HFFc6 (cell line): ENCODE results near the gene SBF2. TPM values are rescaled to one million over a fixed set of nuclear protein-coding genes. Genes with fewer than 3 reads are reported as not detected.

ENCODE experiments used
- DNase-seq: peaks from one replicate; pipeline ENCODE4 v3.0.0-alpha.2; 2018
- H3K27ac Mint-ChIP-seq: 2 replicates; pipeline ENCODE4 v1.8.0; 2020; ENCODE audit warnings: mild to moderate bottlenecking, mixed read lengths
- H3K27me3 Mint-ChIP-seq: 2 replicates; pipeline ENCODE4 v1.8.0; 2021; ENCODE audit warnings: mild to moderate bottlenecking, moderate library complexity, mixed read lengths; ENCODE audit not compliant: insufficient read depth
- H3K36me3 Mint-ChIP-seq: 2 replicates; pipeline ENCODE4 v1.8.0; 2021; ENCODE audit warnings: low read depth, mixed read lengths
- H3K4me1 Mint-ChIP-seq: 2 replicates; pipeline ENCODE4 v1.8.0; 2020; ENCODE audit warnings: low read depth, mixed read lengths
- H3K4me3 Mint-ChIP-seq: 2 replicates; pipeline ENCODE4 v1.8.0; 2020; ENCODE audit warnings: mild to moderate bottlenecking, moderate library complexity, mixed read lengths
- H3K9me3 Mint-ChIP-seq: 2 replicates; pipeline ENCODE4 v1.8.0; 2020; ENCODE audit warnings: mild to moderate bottlenecking, mixed read lengths
- CTCF ChIP-seq: fragments of 200-600 bp; sonication (generic); IDR thresholded peaks from 2 replicates; pipeline ENCODE4 v1.5.0; 2021; ENCODE audit warnings: antibody characterized with exemption, mild to moderate bottlenecking
- total RNA-seq, 6 experiments: library from RNA; stranded (reverse); fragmentation: NEBNext Ultra II Directional; extraction: Animal tissue kit (Norgen Biotek cat#: 25700); gene quantifications; 2 replicates in 1 of 6; 3 replicates in 5 of 6; pipeline ENCODE4 v1.2.3, GENCODE V29; 2021

The SBF2 gene
- total RNA-seq, 6 experiments from 2014 or later, result 25.2 to 36.0 (median 30.7) TPM

GRCh38 chr11:10301656-10302358, 7.8 kb upstream of the SBF2 start:
- peaks cover 11% of the 10 kb centered on the region for H3K9me3 Mint-ChIP-seq
- DNase-seq, result peak; percentile 80
- peaks cover 19% of the 10 kb centered on the region for H3K27me3 Mint-ChIP-seq
- H3K36me3 Mint-ChIP-seq, result peaks cover 57% of the 10 kb centered on the region
- peaks cover 46% of the 10 kb centered on the region for H3K4me1 Mint-ChIP-seq
- no peak for TF ChIP-seq CTCF
- peak overlapping the region; percentile 98 for H3K4me3 Mint-ChIP-seq
- peak overlapping the region; percentile 99 for H3K27ac Mint-ChIP-seq

- DNase-seq, result peak; percentile 93
- peak; percentile 74 for TF ChIP-seq CTCF
- Mint-ChIP-seq H3K27me3 (peaks cover 1% of the 10 kb centered on the region), H3K4me3 (peak overlapping the region; percentile 20; the same call in 1 of the 2 replicates), H3K9me3 (no peaks in the 10 kb centered on the region), H3K4me1 (peaks cover 69% of the 10 kb centered on the region), H3K36me3 (peaks cover 48% of the 10 kb centered on the region), H3K27ac (peak overlapping the region; percentile 64)
Measured at GRCh38 chr11:10298342-10298741, 4.3 kb upstream of the SBF2 start.

GRCh38 chr11:10295064-10295901, 1.3 kb upstream of the SBF2 start:
- DNase-seq, result no peak
- peak overlapping the region; percentile 95 for H3K4me3 Mint-ChIP-seq

GRCh38 chr11:10294290-10294953, 403 bp upstream of the SBF2 start:
- Mint-ChIP-seq H3K27me3 (peaks cover 1% of the 10 kb centered on the region), H3K36me3 (peaks cover 52% of the 10 kb centered on the region), H3K4me1 (peaks cover 78% of the 10 kb centered on the region), H3K4me3 (peak overlapping the region; percentile 95), H3K9me3 (no peaks in the 10 kb centered on the region), H3K27ac (peak overlapping the region; percentile 81)
- TF ChIP-seq CTCF, result no peak
- DNase-seq, result peak; percentile 38

More at GRCh38 chr11:10295064-10295901, 1.3 kb upstream of the SBF2 start:
- no peak for TF ChIP-seq CTCF
- Mint-ChIP-seq H3K9me3 (no peaks in the 10 kb centered on the region), H3K36me3 (peaks cover 54% of the 10 kb centered on the region), H3K4me1 (peaks cover 80% of the 10 kb centered on the region), H3K27me3 (peaks cover 1% of the 10 kb centered on the region), H3K27ac (peak overlapping the region; percentile 81)

- H3K27me3 Mint-ChIP-seq, result no peaks in the 10 kb centered on the region; the same call in 1 of the 2 replicates
- H3K4me3 Mint-ChIP-seq, result peak overlapping the region; percentile 92
- peak; percentile 36 for DNase-seq
- H3K9me3 Mint-ChIP-seq, result no peaks in the 10 kb centered on the region
- H3K36me3 Mint-ChIP-seq, result peaks cover 34% of the 10 kb centered on the region
- TF ChIP-seq CTCF, result no peak
- peaks cover 64% of the 10 kb centered on the region for H3K4me1 Mint-ChIP-seq
- H3K27ac Mint-ChIP-seq, result peak overlapping the region; percentile 97
Measured at GRCh38 chr11:10291801-10292638, 2.0 kb downstream of the SBF2 start.
